ENCODE data around the gene QSER1. TPM values are rescaled to one million over a fixed set of nuclear protein-coding genes. Genes with fewer than 3 reads are reported as not detected.
A peak's percentile ranks its signal among the peaks of the same experiment; 100 is the strongest.

Gene QSER1
- total RNA-seq, 1 donor = 38.1 TPM

DNA sequence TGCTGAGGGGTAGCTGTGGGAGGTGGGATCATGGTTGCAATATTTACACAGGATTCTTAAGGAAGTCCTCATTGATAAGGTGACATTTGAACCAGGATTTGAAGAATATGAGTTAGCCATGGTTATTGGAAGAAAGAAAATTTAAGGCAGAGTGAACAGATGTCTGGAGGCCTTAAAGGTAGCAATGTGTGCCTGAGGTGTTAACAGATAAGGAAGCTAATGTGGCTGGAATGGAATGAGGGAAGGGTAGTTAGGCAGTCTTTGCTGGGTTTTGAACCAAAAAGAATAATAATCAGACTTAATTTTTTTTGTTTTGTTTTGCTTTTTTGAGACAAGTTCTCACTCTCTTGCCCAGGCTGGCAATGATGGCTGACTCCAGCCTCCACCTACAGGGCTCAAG lies 113.4 kb downstream of the QSER1 start:
- TF ChIP-seq, protein P1, sequence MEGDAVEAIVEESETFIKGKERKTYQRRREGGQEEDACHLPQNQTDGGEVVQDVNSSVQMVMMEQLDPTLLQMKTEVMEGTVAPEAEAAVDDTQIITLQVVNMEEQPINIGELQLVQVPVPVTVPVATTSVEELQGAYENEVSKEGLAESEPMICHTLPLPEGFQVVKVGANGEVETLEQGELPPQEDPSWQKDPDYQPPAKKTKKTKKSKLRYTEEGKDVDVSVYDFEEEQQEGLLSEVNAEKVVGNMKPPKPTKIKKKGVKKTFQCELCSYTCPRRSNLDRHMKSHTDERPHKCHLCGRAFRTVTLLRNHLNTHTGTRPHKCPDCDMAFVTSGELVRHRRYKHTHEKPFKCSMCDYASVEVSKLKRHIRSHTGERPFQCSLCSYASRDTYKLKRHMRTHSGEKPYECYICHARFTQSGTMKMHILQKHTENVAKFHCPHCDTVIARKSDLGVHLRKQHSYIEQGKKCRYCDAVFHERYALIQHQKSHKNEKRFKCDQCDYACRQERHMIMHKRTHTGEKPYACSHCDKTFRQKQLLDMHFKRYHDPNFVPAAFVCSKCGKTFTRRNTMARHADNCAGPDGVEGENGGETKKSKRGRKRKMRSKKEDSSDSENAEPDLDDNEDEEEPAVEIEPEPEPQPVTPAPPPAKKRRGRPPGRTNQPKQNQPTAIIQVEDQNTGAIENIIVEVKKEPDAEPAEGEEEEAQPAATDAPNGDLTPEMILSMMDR (IDR thresholded peaks at IDR 0.05; ENCODE audit: insufficient read depth, low read length) = no peak
- H3K4me3 ChIP-seq (ENCODE audit: low read depth, low read length) = no peak overlapping the region
- DNase-seq (ENCODE audit: low read depth) = no peak

DNA sequence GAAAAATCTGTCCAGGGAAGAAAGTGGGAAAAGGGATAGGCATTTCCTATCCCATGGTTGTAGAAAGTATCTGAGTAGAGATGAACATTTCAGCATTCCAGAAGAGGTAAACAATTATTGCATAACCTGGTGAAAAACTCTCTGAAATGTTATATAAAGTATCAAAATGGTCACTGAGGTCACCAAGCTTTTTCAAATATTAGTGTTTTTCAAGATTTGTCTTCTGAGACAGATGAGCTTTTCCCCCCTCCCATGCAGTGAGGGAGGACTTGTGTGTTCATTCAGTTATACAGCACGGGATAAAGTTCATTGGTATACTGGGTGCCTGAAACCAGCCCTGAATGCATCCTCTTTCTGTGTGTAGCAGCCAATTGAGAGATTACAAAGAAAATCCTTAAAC lies 121.1 kb downstream of the QSER1 start:
- TF ChIP-seq, protein P1 (IDR thresholded peaks at IDR 0.05; ENCODE audit: insufficient read depth, low read length) = no peak
- no peak for DNase-seq (ENCODE audit: low read depth)
- no peak overlapping the region for H3K4me3 ChIP-seq (ENCODE audit: low read depth, low read length)

DNA sequence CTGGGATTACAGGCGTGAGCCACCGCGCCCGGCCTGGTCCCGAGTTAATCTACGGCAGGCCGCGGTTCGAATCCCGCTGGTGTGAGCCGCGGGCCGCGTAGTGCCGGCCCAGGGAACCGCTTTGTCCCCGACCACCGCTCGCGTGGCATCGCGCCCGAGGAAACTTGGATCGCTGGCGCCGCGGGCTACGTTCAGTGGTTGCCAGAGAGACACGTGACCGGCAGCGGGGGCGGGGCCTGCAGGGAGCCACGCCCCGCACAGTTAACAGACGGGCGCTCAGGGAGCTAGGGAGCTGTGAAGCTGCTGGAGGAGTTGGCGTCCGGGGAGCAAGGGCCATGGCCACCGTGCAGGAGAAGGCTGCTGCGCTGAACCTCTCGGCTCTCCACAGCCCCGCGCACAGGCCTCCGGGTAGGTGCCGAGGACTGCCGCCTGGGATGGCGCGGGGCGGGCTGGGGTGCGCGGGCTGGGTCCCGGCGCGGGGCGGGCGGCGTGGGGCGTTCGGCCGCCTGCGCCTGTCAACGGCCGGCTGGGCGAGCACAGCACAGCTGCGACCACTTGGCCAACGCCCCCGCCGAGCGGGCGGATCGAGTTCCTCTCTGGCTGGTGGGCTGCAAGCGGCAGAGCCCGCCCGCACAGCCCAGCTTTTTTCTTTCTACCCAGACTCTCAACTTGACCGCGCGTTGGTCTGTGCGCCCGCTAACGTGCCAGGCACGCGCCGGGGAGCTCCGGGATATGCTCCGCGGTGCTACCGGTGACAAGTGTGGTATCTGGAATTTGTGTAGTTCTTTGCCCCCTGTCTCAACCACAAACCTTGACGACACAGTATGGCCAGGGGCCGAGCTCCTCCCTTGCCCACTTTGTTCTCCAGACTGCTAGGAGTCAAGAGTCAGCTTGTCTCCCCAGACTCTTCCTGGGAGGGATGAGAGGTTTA lies 123.3 kb downstream of the QSER1 start, which contains the start of gene DEPDC7:
DEPDC7 (plus strand) TSS at position 258 of the 931 bp plus-strand sequence; CDS start at position 336, 78 bp downstream.
- DNase-seq (ENCODE audit: low read depth) = peak; percentile 85
- TF ChIP-seq, protein P1 (IDR thresholded peaks at IDR 0.05; ENCODE audit: insufficient read depth, low read length) = no peak
- peak within 1 kb of the TSS; percentile 79 for H3K4me3 ChIP-seq (ENCODE audit: low read depth, low read length)

DNA sequence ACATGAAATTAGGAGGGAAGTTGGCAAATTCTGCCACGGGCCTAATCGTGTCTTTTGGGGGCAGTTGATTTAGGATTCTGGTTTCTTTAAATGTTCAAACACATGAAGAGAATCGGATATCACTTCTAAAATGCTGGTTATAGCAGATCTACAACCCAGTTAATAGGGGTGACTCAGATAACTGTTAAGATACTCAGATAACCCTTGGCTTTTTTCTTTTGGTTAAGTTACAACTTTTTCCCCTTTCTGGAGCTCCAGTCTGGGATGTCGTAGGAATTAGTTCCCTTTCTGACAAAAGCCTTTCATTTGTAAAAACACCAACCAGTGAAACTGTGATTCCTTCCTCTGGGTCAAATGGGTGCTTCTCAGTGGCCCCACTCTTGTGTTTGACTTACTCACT lies 124.0 kb downstream of the QSER1 start:
- H3K4me3 ChIP-seq (ENCODE audit: low read depth, low read length) = peak overlapping the region; percentile 79
- TF ChIP-seq, protein P1 (IDR thresholded peaks at IDR 0.05; ENCODE audit: insufficient read depth, low read length) = no peak
- no peak for DNase-seq (ENCODE audit: low read depth)

DNA sequence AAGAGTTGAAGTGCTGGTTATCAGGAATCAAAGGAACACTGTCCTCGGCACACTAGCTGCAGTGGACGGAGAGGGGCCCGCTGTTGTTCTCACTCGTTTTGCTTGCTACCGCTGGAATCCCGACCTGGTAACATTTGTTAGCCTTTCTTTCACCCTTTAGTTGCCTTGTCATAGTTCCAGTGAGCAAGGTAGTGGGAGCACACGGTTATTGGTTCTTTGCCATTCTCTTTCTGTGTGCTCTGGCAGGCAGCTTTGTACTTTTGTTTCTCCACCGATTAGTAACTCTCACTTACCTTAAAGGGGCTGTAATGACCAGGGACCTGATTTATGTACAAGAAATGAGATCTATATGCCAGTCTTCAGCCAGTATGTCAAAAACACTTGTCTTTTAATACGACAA lies 124.9 kb downstream of the QSER1 start:
- TF ChIP-seq, protein P1 (IDR thresholded peaks at IDR 0.05; ENCODE audit: insufficient read depth, low read length) = no peak
- DNase-seq (ENCODE audit: low read depth) = no peak
- H3K4me3 ChIP-seq (ENCODE audit: low read depth, low read length) = no peak overlapping the region

DNA sequence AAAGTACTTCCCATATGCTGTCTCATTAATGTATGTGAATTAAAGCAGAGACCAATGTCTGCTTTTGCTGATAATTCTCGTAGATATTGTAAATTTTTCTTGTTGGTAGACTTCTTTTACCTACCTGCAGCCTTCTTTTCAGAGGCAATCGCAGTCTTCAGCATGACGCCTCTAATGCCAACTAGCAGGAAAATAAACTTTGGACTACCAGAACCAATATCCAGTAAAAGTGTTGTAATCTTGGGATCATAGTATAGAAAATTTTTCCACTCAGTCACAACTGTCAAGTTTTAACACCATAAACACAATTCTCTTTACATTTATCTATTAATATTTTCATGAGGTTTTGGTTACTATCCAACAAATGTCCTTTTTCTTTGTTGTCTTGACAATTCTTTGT lies 125.4 kb downstream of the QSER1 start:
- DNase-seq (ENCODE audit: low read depth) = no peak
- TF ChIP-seq, protein P1 (IDR thresholded peaks at IDR 0.05; ENCODE audit: insufficient read depth, low read length) = no peak
- no peak overlapping the region for H3K4me3 ChIP-seq (ENCODE audit: low read depth, low read length)
